Smooth muscle cell of the brain vasculature (primary cell): ENCODE results near the gene ARL13B.
A peak's percentile ranks its signal among the peaks of the same experiment; 100 is the strongest.
"Not testable (repeated sequence)": the region's sequence is repeated elsewhere in the genome, so short reads cannot be mapped to it uniquely, and the experiment has no call there.

ENCODE experiments used
- DNase-seq: peaks from one replicate; pipeline ENCODE4 v3.0.0-alpha.2; 2012; ENCODE audit warnings: low read depth, low spot score

The ARL13B gene

GRCh38 chr3:94062513-94063404 is 82.8 kb downstream of the ARL13B start, which contains the start of the genes DHFR2 and NSUN3:
Gene DHFR2 (minus strand): TSS chr3:94062916. CDS start chr3:94061511, 1,405 bp downstream.
Gene NSUN3 (plus strand): TSS chr3:94063061. CDS start chr3:94063127, 66 bp downstream.
- DNase-seq: peak; percentile 91

DNA sequence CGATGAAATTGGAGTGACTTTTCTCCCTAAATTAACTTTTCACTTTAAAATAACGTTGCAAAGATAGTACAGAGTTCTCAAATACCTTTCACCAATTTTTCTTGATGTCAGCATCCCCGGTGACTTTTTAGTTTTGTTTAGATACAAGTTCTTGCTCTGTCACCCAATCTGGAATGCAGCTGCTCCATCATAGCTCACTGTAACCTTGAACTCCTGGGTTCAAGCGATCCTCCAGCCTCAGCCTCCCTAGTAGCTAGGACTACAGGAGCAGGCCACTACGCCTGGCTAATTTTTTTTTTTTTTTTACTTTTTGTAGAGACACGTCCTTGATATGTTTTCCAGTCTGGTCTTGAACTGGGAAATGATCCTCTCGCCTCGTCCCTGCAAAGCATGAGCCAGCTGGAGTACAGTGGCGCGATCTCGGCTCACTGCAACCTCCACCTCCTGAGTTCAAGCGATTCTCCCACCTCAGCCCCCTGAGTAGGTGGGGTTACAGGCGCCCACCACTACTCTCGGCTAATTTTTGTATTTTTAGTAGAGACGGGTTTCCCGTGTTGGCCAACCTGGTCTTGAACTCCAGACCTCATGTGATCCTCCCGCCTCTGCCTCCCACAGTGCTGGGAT is 83.7 kb downstream of the ARL13B start:
- no peak for DNase-seq

DNA sequence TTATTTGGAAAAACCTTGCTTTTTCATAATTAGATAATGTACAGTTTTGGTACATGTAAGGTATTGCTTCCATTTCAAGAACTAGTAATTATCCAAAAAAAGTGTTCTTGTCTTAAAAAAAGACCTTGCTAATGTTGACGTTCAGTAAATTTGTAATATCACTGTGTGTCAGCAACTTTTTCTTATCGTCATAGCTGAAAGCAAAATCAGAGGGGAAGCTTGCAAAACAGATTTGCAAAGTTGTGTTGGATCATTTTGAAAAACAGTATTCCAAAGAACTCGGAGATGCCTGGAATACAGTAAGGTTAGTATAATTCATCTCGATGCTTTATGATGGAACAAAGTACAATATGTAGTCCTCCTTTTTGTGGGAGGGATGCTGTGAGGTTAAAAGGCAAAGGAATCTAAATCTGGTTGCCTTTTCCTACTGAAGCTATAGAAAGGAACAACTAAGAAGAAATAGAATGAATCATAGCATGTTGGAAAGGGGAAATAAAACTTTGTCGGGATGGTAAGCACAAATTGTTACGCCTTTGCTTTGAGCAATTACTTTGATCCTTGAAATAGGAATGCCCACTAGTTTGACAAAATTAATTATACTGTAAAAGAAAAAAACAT is 84.4 kb downstream of the ARL13B start:
- DNase-seq: no peak

DNA sequence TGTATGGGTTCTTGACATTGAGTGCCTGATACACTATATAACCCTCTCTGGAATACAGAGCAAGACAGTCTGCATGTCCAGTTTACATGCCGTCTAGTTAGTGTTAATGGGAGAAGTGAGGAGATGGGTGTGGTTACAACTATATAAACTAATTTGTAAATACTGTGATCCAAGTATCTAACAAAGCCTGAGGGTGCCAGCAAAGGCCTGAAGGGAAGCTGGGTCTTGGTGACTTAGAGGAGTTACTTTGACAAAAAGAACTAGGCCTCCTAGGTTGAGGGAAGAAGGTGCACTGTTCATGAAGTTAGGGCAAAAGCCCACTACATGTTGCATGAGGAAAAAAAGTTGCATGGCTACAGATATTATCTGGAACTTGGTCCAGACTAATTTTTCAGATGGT is 85.2 kb downstream of the ARL13B start:
- no peak for DNase-seq

- no peak for DNase-seq
Observed at GRCh38 chr3:94065819-94066480, 86.0 kb downstream of the ARL13B start.

DNA sequence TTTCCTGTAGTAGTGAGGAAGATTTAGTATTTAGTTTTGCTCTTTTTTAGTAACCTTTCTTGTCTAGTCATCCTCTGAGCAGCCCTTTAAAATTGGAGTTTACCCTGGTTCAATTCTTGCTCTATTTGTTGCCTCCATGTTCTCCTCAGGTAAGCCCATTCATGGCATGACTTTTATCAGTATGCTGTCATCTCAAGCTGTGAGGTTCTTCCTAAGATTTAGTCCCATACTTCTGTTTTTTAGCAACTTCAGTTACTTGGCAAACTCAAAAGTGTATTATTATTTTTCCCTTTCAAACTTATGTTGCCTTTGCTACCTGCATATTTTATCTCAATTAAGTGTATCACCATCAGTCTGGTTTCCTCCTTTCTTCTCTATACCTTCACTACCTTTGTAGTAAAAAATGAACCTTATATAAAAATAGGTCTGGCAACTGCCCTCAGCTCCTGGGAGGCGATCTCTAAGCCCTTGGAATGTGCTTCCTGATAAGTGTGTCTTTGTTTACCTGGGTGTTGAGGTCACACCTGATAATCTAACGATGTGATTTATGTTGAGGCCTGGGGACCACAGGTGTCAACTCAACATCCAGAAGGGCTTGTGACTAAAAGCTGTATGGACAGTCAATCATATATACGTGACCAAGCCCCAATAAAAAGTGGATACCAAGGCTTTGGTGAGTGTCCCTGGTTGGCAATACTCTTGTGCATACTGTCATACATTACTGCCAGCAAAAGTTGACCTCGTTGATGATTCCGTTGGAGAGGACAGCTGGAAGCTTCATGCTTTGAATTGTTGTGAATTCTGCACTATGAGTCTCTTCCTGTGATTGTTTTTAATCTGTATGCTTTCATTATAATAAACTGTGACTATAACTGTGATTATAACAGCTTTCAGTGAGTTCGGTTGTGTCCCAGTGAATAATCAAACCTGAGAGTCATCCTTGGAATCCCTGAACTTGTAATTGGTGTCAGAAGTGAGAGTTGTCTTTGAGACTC is 86.8 kb downstream of the ARL13B start:
- DNase-seq: no peak

- no peak for DNase-seq
Observed at GRCh38 chr3:94069194-94069813, 89.3 kb downstream of the ARL13B start.

DNA sequence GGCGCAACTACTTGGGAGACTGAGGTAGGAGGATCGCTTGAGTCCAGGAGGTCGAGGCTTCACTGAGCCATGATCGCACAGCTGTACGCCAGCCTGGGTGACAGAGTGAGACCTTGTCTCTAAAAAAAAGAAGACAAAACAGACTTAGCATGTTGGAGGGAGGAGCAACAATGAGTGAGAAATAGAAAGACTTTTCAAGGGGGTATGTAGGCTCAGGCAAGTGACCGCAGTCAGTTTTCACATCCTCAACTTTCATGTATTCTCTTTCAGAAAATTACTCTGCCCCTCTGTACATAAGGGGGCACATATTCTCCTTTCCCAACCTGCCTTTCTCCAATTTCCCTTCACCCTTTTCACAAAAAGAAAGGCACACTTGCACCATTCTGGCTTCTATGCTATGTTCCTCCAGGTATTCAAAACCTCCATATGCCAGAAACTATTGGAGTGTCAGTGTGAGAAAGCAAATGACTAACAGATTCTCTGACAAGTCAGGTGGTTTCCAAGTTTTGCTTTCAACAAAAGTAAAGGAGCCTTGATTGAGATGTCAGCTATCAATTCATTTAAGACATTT is 90.5 kb downstream of the ARL13B start:
- DNase-seq: no peak

- DNase-seq: no peak
Observed at GRCh38 chr3:94071713-94072284, 91.8 kb downstream of the ARL13B start.

DNA sequence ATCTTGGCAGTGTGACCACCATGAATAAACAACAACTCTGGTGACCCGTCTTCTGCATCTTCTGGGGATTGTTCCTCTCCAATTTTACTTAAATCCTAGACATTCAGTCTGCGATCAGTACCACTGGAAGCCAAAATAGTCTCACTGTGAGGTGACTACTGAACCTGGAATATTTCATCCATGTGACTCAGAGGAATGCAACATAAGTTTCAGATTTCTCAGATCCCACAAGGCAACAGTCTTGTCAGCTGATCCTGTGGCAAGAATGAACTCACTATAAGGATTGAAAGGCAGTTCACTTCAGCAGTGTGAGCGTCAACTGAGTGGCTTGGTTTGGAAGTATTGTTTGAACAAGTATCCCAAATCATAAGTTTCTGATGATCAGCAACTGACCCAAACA is 96.1 kb downstream of the ARL13B start:
- no peak for DNase-seq

GRCh38 chr3:94080552-94080951 is 100.6 kb downstream of the ARL13B start:
- DNase-seq: not testable (repeated sequence)

- no peak for DNase-seq
Observed at GRCh38 chr3:94081884-94082283, 101.9 kb downstream of the ARL13B start.

- DNase-seq: no peak
Observed at GRCh38 chr3:94082391-94082937, 102.5 kb downstream of the ARL13B start.

DNA sequence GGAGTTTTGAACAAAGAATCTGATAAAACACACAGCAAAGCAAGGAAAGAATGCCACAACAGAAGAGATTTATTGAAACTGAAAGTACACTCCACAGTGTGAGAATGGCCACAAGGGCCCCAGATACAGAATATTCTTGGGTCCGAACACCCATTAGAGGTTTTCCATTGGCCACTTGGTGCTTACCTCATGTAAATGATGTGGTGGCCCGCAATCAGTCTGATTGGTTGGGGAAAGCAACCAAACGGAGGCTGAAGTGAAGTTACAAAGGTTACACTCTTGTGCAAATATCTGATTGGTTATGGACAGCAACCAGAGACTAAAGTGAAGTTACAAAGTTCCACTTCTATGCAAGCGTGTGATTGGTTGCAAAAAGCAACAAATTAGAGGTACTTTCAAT is 103.3 kb downstream of the ARL13B start:
- no peak for DNase-seq

GRCh38 chr3:94089126-94089525 is 109.2 kb downstream of the ARL13B start:
- DNase-seq: no peak

GRCh38 chr3:94092086-94092485 is 112.1 kb downstream of the ARL13B start:
- no peak for DNase-seq

GRCh38 chr3:94093151-94093550 is 113.2 kb downstream of the ARL13B start:
- no peak for DNase-seq

DNA sequence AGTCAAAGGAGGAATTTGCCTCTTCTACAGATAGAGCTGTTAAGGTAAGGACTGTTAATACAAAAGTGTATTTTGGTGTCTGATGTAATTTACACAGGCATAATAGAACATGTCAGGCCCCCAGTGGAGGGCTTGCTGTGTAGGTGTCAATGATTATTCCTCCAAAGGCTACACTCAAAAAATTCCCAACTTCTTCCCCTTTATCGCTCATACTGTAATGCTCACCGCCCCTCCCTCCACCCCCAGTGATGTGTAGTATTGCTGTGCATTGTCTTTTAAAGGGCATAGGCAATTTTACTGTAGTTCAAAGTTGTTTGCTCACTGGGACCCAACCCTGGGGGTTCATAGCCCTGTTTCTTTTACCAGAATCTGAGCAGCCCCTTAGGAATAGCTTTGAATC is 115.2 kb downstream of the ARL13B start:
- DNase-seq: no peak

DNA sequence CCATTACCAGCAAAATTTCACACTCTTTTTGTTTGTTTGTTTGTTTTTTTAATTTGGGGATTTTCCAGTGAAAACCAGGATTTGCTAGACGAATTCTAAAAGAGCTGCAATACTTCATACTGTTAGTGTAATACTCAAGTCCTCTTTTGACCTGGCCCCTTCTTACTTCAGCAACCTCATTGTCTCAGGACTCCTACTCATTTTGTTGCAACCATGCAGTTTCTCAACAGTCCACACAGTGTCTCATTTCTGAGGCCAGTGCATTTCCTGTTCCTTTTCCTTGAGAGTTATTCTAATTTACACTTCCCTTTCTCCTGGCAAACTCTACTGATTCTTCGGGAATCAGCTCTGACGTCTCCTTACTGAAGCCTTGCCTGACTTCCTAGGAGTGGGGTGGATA is 118.5 kb downstream of the ARL13B start:
- no peak for DNase-seq
